Thoracic aorta (tissue), 2 donors: ENCODE results near the gene SLC25A38. TPM values are rescaled to one million over a fixed set of nuclear protein-coding genes. Genes with fewer than 3 reads are reported as not detected.

Experiments used
- ATAC-seq: fragments of 150-250 bp; one replicate; pipeline ENCODE4 v1.8.0; 2017; ENCODE audit warnings: low read depth; ENCODE audit not compliant: insufficient number of reproducible peaks, low FRiP score
- DNase-seq: peaks from one replicate; pipeline ENCODE4 v3.0.0-alpha.2; 2020; ENCODE audit warnings: low spot score
- H3K27ac ChIP-seq, 2 donors: fragments of 200-600 bp; sonication (generic); 1 replicate in 1 of 2; 2 replicates in 1 of 2; pipeline ENCODE4 v1.5.1; 2016; ENCODE audit warnings: mild to moderate bottlenecking in 2 of 2, moderate library complexity in 2 of 2
- H3K27me3 ChIP-seq: fragments of 200-600 bp; sonication (generic); replicated peaks from 2 replicates; pipeline ENCODE4 v1.6.0; 2016; ENCODE audit warnings: mild to moderate bottlenecking; ENCODE audit not compliant: insufficient read depth
- H3K36me3 ChIP-seq: fragments of 200-600 bp; sonication (generic); one replicate; pipeline ENCODE4 v1.5.1; 2016
- H3K4me1 ChIP-seq, 2 donors: fragments of 200-600 bp; sonication (generic); 1 replicate in 1 of 2; 2 replicates in 1 of 2; pipeline versions ENCODE4 v1.5.1 to v1.6.0; 2016; ENCODE audit warnings: low read depth in 2 of 2, mild to moderate bottlenecking in 1 of 2; ENCODE audit not compliant: control insufficient read depth in 1 of 2
- H3K4me3 ChIP-seq: fragments of 200-600 bp; sonication (generic); 2 replicates; pipeline ENCODE4 v1.5.1; 2016; ENCODE audit warnings: mild to moderate bottlenecking
- H3K9me3 ChIP-seq: fragments of 200-600 bp; sonication (generic); 2 replicates; pipeline ENCODE4 v1.5.1; 2016
- CTCF ChIP-seq: fragments of 200-600 bp; sonication (generic); IDR thresholded peaks from one replicate; pipeline ENCODE4 v1.5.1; 2019; ENCODE audit warnings: antibody characterized with exemption
- total RNA-seq, 2 donors: library from RNA; depleted of rRNA; stranded (reverse); fragments of >200 nt; gene quantifications; one replicate each; pipeline versions ENCODE4 v1.1.0 to v1.2.3, GENCODE V29; 2016

The SLC25A38 gene
- total RNA-seq, 2 donors from 2014 or later = 30.5 to 31.8 TPM

DNA sequence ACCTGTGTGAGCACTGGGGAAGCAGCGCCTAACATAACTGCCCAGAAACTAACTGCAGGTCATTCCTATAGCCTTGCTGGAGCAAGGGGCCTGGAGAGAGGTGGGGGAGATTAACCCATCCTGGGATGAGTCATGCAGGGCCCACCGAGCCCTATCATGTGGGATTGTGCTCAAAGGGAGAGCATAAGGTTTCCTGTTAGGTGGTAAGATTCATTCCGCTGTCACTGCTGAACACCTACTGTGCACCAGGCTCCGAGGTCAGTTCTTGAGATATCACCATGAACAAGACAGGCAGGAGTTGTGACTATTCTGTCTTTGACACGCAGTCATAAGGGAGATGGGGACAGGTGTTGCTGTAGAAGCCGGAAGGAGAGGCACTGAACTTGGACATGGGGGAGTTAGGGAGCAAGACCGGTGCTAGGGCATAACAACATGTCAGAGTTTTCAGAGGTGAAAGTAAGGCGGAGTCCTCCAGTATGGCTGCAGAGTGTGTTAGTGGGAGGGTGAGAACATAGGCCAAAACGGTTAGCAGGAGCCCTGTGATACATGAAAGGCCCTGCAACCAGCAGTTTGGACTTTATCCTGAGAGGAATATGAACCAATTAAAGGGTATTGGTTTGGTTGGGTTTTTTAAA, 2.4 kb downstream of the SLC25A38 start:
- no peak overlapping the region for H3K4me3 ChIP-seq
- no peak for DNase-seq
- TF ChIP-seq CTCF = no peak

GRCh38 chr3:39386318-39386717, 3.1 kb downstream of the SLC25A38 start:
- ATAC-seq (no peak), DNase-seq (no peak)
- peaks cover 13 to 25% of the 10 kb centered on the region in 2 donors for H3K4me1 ChIP-seq
- no peaks in the 10 kb centered on the region for H3K27me3 ChIP-seq
- H3K36me3 ChIP-seq = peaks cover 19% of the 10 kb centered on the region
- H3K9me3 ChIP-seq = no peaks in the 10 kb centered on the region
- H3K27ac ChIP-seq = no peak overlapping the region
- H3K4me3 ChIP-seq = no peak overlapping the region
- no peak for TF ChIP-seq CTCF

More for the DNA sequence above, 2.4 kb downstream of the SLC25A38 start:
- H3K27me3 ChIP-seq = no peaks in the 10 kb centered on the region
- H3K9me3 ChIP-seq = no peaks in the 10 kb centered on the region
- no peak for ATAC-seq
- H3K27ac ChIP-seq = no peak overlapping the region
- H3K4me1 ChIP-seq = peaks cover 13 to 25% of the 10 kb centered on the region in 2 donors
- H3K36me3 ChIP-seq = peaks cover 14% of the 10 kb centered on the region

- no peak overlapping the region for H3K27ac ChIP-seq
- no peaks in the 10 kb centered on the region for H3K9me3 ChIP-seq
- TF ChIP-seq CTCF = no peak
- no peak overlapping the region for H3K4me3 ChIP-seq
- no peak for DNase-seq
- H3K4me1 ChIP-seq = peaks cover 11 to 25% of the 10 kb centered on the region in 2 donors
- no peaks in the 10 kb centered on the region for H3K27me3 ChIP-seq
- peaks cover 28% of the 10 kb centered on the region for H3K36me3 ChIP-seq
- ATAC-seq = no peak
Observed at GRCh38 chr3:39387411-39387975, 4.3 kb downstream of the SLC25A38 start.

GRCh38 chr3:39388153-39388552, 5.0 kb downstream of the SLC25A38 start:
- Histone ChIP-seq H3K27me3 (no peaks in the 10 kb centered on the region), H3K4me1 (peaks cover 7 to 20% of the 10 kb centered on the region in 2 donors), H3K4me3 (no peak overlapping the region), H3K27ac (no peak overlapping the region), H3K9me3 (no peaks in the 10 kb centered on the region), H3K36me3 (peaks cover 31% of the 10 kb centered on the region)
- DNase-seq (no peak), ATAC-seq (no peak)
- no peak for TF ChIP-seq CTCF

DNA sequence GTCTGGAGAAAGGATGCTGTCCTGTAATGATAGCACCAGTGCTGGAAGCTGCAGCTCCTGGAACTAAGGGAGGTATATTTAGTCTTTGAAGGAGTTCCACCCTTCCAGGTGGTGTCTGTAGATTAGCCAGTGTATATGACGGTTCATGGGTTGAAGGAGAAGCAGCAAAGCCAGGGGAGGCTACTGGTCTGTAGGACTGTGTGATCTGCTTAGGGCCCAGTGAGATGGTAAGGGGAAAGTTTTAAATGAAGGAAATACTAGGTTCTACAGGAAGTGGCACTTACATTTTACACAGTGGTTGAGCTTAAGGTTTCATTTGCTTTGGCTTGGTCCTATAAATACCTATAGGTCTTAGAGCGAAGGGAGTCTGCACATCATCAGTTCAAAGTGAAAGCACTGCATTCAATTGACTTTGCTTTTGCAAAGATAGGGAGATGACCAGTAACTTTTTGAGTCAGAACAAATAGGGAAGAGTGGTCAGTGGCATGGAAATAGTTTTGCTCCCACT, 5.6 kb downstream of the SLC25A38 start:
- H3K4me1 ChIP-seq = peaks cover 7 to 20% of the 10 kb centered on the region in 2 donors
- no peak overlapping the region for H3K4me3 ChIP-seq
- TF ChIP-seq CTCF = no peak
- peaks cover 34% of the 10 kb centered on the region for H3K36me3 ChIP-seq
- no peak overlapping the region for H3K27ac ChIP-seq
- no peaks in the 10 kb centered on the region for H3K9me3 ChIP-seq
- no peaks in the 10 kb centered on the region for H3K27me3 ChIP-seq
- ATAC-seq (no peak), DNase-seq (no peak)
